ENCODE measurements around the gene HGD. TPM values are rescaled to one million over a fixed set of nuclear protein-coding genes. Genes with fewer than 3 reads are reported as not detected.
"Not testable (repeated sequence)": the region's sequence is repeated elsewhere in the genome, so short reads cannot be mapped to it uniquely, and the experiment has no call there.

HGD gene
- total and polyA plus RNA-seq, 11 donors = 0.16 to 0.62 (median 0.56) TPM; not detected in 8

- Histone ChIP-seq H3K36me3 (no peaks in the 10 kb centered on the region), H3K27ac (no peak overlapping the region), H3K4me1 (peaks cover 0 to 22% (median 10%) of the 10 kb centered on the region in 12 donors), H3K9me3 (no peaks in the 10 kb centered on the region), H3K4me3 (no peak overlapping the region), H3K27me3 (no peaks in the 10 kb centered on the region)
- no peak for ATAC-seq
- WGBS, 4 donors = 95 to 98% (median 96%) methylated on average over 3 of the region's 3 CpGs
- no peak for DNase-seq
- TF ChIP-seq POLR2A (IDR thresholded peaks at IDR 0.05) (no peak), CTCF (IDR thresholded peaks at IDR 0.05) (no peak)
- intact Hi-C loops (cut with DNase I) = no loop called here
These were observed 1.7 kb downstream of the HGD start for GRCh38 chr3:120680193-120680894.

- Histone ChIP-seq H3K27ac (peak overlapping the region in 6 of 12 donors; percentile 1 to 68 (median 28)), H3K36me3 (no peaks in the 10 kb centered on the region), H3K9me3 (no peaks in the 10 kb centered on the region), H3K27me3 (no peaks in the 10 kb centered on the region), H3K4me1 (peaks cover 0 to 22% (median 10%) of the 10 kb centered on the region in 12 donors), H3K4me3 (peak overlapping the region in 1 of 12 donors; percentile 28)
- intact Hi-C loops (cut with DNase I) = no loop called here
- 71 to 81% (median 76%) methylated on average over 3 of the region's 3 CpGs for WGBS, 4 donors
- ATAC-seq = no peak
- DNase-seq = no peak
- no peak for TF ChIP-seq POLR2A (IDR thresholded peaks at IDR 0.05)
- no peak for TF ChIP-seq CTCF (IDR thresholded peaks at IDR 0.05)
These were observed 3.1 kb downstream of the HGD start for GRCh38 chr3:120678984-120679383.

- Histone ChIP-seq H3K36me3 (no peaks in the 10 kb centered on the region), H3K4me1 (peaks cover 0 to 22% (median 10%) of the 10 kb centered on the region in 12 donors), H3K27me3 (no peaks in the 10 kb centered on the region), H3K4me3 (peak overlapping the region in 3 of 12 donors; percentile 7 to 28 (median 17)), H3K9me3 (no peaks in the 10 kb centered on the region), H3K27ac (peak overlapping the region in 9 of 12 donors; percentile 1 to 68 (median 28))
- TF ChIP-seq POLR2A (IDR thresholded peaks at IDR 0.05) (no peak), CTCF (IDR thresholded peaks at IDR 0.05) (no peak)
- WGBS, 4 donors = 25 to 40% (median 28%) methylated on average over 6 of the region's 6 CpGs
- ATAC-seq (peak; percentile 42 to 92 (median 86)), DNase-seq (peak in 3 of 5 donors; percentile 20 to 28 (median 26))
- intact Hi-C loops (cut with DNase I) = no loop called here
These were observed 3.6 kb downstream of the HGD start for GRCh38 chr3:120678331-120678947.

- H3K36me3 ChIP-seq; H3K4me3 ChIP-seq; DNase-seq; intact Hi-C loops (cut with DNase I); H3K27ac ChIP-seq; ATAC-seq; H3K9me3 ChIP-seq; H3K27me3 ChIP-seq: not testable (repeated sequence)
- peaks cover 0 to 22% (median 10%) of the 10 kb centered on the region in 12 donors for H3K4me1 ChIP-seq
- 89 to 97% (median 94%) methylated on average over 7 of the region's 7 CpGs for WGBS, 4 donors
These were observed 4.8 kb downstream of the HGD start for GRCh38 chr3:120677193-120677592.
